Activated T-cell treated with anti-CD3 and anti-CD28 coated beads, Interleukin-2, amount 50 U/mL, for 24 hours (primary cell): Measurements from ENCODE around the gene SIL1.

Source experiments
- DNase-seq: peaks from one replicate; pipeline ENCODE4 v3.0.0-alpha.2; 2020
- H3K27ac Mint-ChIP-seq: 2 replicates; pipeline ENCODE4 v1.8.0; 2020; ENCODE audit warnings: mild to moderate bottlenecking, mixed read lengths
- H3K27me3 Mint-ChIP-seq: 2 replicates; pipeline ENCODE4 v1.8.0; 2020; ENCODE audit warnings: mixed read lengths
- H3K36me3 Mint-ChIP-seq: 2 replicates; pipeline ENCODE4 v1.8.0; 2020; ENCODE audit warnings: low read depth, mixed read lengths
- H3K4me1 Mint-ChIP-seq: 2 replicates; pipeline ENCODE4 v1.8.0; 2020; ENCODE audit warnings: low read depth, mixed read lengths
- H3K4me3 Mint-ChIP-seq: 2 replicates; pipeline ENCODE4 v1.8.0; 2020; ENCODE audit warnings: mild to moderate bottlenecking, moderate library complexity, mixed read lengths
- H3K9me3 Mint-ChIP-seq: 2 replicates; pipeline ENCODE4 v1.8.0; 2020; ENCODE audit warnings: mixed read lengths

The SIL1 gene

DNA sequence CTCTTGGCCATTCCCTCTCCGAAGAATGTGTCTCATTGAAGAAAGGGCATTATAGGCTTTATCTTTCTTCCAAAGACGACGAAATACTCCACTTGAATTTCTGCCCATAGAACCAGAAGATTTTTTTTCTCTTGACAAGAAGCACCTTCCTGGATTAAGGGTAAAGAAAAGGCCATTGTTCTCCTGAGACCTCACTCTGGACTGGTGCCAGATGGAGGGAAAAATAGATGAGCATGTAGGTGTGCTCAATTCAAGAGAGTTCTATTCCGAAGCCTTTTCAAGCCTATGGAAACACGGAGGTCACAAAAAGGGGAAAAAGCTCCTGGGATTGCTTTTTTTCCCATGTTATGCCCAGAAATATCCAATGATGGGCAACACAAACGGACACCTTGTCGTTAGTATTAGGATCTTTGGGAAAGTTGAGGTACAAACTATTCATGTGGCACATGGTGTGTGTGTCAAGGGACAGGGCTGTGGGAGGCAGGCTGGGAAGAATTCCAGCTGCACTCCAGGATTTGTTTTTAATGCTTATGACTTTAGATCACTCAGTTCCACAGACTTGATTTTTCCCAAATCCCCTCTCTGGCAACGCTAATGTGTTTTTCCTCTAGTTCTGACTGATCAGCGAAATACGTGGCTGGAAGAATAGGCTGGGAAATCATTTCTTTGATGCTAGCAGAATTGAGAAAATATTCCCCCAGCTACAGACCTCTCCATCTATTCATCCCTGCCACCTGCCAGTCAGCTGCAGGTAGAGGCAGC lies 89.9 kb downstream of the SIL1 start:
- no peak for DNase-seq
- H3K9me3 Mint-ChIP-seq: peaks cover under 1% of the 10 kb centered on the region
- peaks cover under 1% of the 10 kb centered on the region for H3K36me3 Mint-ChIP-seq

GRCh38 chr5:139105621-139106071 lies 92.5 kb downstream of the SIL1 start:
- H3K9me3 Mint-ChIP-seq: no peaks in the 10 kb centered on the region
- no peaks in the 10 kb centered on the region for H3K27me3 Mint-ChIP-seq
- DNase-seq: no peak
- no peaks in the 10 kb centered on the region for H3K36me3 Mint-ChIP-seq
- H3K27ac Mint-ChIP-seq: no peak overlapping the region
- no peak overlapping the region for H3K4me3 Mint-ChIP-seq
- H3K4me1 Mint-ChIP-seq: no peaks in the 10 kb centered on the region

More for the DNA sequence above, 89.9 kb downstream of the SIL1 start:
- H3K27me3 Mint-ChIP-seq: no peaks in the 10 kb centered on the region
- H3K4me1 Mint-ChIP-seq: no peaks in the 10 kb centered on the region
- H3K4me3 Mint-ChIP-seq: no peak overlapping the region
- H3K27ac Mint-ChIP-seq: no peak overlapping the region

DNA sequence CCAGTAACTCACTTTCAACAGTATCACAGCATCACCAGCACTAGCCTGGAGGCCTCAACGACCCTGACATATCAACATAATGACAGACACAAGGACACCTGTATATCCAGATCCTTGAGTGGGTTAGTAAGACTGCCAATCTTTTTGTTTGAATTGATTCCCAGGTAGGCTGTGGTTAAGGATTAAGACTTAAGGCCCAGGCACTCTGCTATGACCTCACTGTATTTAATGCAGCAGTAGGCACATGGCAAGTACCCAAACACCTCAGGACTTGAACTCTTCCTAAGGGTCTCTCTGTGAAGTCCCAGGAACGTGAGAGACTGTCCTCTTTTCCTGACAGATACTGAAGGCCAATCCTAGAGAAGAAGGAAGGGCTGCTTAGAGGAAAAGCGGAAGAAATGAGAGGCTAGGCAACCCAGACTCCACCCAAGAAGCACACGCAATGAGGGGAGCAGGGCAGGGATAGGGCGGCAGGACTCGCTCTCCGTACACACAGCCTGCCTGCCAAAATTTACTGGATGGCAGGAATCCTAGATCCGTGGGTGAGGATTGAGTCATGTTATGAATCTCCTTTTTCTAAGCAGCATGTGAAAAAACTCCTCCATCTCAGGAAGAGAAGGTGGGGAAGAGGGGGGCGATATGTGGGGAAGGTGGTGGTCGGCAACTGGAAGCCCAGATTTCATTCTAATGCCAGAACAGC lies 93.4 kb downstream of the SIL1 start:
- Mint-ChIP-seq H3K9me3 (no peaks in the 10 kb centered on the region), H3K36me3 (no peaks in the 10 kb centered on the region), H3K4me1 (no peaks in the 10 kb centered on the region), H3K27me3 (no peaks in the 10 kb centered on the region), H3K4me3 (no peak overlapping the region), H3K27ac (peak overlapping the region; percentile 30)
- no peak for DNase-seq

GRCh38 chr5:139103762-139104161 lies 94.4 kb downstream of the SIL1 start:
- Mint-ChIP-seq H3K27ac (no peak overlapping the region), H3K27me3 (no peaks in the 10 kb centered on the region), H3K9me3 (no peaks in the 10 kb centered on the region), H3K4me3 (no peak overlapping the region), H3K36me3 (no peaks in the 10 kb centered on the region), H3K4me1 (no peaks in the 10 kb centered on the region)
- no peak for DNase-seq

- Mint-ChIP-seq H3K27ac (no peak overlapping the region), H3K4me1 (no peaks in the 10 kb centered on the region), H3K36me3 (no peaks in the 10 kb centered on the region), H3K4me3 (no peak overlapping the region), H3K9me3 (no peaks in the 10 kb centered on the region), H3K27me3 (no peaks in the 10 kb centered on the region)
- DNase-seq: no peak
Measured at GRCh38 chr5:139100825-139101224, 97.3 kb downstream of the SIL1 start.

DNA sequence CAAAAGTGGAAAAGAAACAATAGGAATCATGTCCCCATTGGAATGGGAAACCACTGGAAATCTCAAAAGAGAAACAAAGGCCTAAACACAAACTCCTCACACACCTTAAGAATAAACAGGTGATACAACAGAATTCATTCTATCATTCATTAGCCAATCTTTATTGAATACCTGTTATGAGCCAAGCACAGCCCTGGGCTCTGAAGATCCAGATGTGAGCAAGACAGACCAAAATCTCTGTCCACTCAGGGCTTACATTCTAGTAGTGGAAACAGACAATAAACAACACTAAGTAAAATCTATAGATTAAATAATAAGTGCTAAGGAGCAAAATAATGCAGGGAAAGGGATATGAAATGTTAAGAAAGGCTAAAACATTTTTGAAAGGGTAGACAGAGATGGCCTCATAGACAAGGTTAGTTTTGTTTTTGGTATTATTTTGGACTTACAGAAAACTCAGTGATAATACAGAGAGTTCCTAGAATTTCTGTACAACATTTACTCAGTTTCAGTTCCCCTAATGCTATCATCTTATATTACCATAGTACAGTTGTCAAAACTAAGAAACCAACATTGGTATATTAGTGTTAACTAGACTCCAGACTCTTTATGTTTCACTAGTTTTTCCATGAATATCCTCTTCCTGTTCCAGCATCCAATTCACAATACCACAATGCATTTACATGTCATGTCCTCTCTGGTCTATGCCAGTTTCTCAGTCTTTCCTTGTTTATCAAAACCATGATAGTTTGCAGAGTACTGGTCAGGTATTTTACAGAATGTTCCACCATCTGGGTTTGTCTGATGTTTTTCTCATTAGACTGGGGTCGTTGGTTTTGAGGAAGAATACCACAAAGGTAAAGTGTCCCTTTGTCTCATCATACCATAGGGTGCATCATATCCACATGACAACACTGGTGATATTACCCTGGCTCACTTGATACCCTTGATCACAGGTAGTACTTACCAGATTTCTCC lies 103.7 kb downstream of the SIL1 start:
- DNase-seq: no peak
- H3K4me3 Mint-ChIP-seq: no peak overlapping the region

DNA sequence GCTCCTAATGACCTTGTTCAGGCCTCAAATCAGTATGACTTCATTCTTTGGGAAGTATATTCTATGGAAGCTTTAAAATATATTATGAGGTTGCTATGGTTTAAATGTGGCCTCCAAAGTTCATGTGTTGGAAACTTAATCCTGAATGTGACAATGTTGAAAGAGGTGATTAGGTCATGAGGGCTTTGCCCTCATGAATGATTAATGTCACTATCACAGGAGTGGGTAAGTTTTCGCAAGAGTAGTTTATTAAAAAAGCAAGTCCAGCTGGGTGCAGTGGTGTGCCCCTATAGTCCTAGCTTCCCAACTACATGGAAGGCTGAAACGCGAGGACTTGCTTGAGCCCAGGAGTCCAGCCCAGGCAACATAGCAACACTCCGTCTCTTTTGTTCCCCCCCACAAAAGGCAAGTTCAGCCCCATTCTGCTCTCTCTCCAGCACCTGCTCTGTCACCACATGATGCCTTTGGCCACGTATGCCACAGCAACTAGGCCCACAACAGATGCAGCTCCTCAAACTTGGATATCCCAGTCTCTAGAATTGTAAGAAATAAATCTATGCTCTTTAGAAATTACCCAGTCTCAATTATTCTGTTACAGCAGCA lies 105.3 kb downstream of the SIL1 start:
- Mint-ChIP-seq H3K4me1 (peaks cover 27% of the 10 kb centered on the region), H3K36me3 (no peaks in the 10 kb centered on the region), H3K27me3 (no peaks in the 10 kb centered on the region), H3K27ac (no peak overlapping the region), H3K4me3 (no peak overlapping the region), H3K9me3 (no peaks in the 10 kb centered on the region)
- DNase-seq: no peak

More for the DNA sequence above, 103.7 kb downstream of the SIL1 start:
- H3K27me3 Mint-ChIP-seq: no peaks in the 10 kb centered on the region
- H3K27ac Mint-ChIP-seq: peak overlapping the region; percentile 75
- peaks cover 16% of the 10 kb centered on the region for H3K4me1 Mint-ChIP-seq
- H3K9me3 Mint-ChIP-seq: no peaks in the 10 kb centered on the region
- H3K36me3 Mint-ChIP-seq: no peaks in the 10 kb centered on the region

GRCh38 chr5:139091439-139092156 lies 106.6 kb downstream of the SIL1 start:
- Mint-ChIP-seq H3K36me3 (peaks cover 2% of the 10 kb centered on the region), H3K27ac (no peak overlapping the region), H3K4me1 (peaks cover 28% of the 10 kb centered on the region), H3K4me3 (no peak overlapping the region), H3K27me3 (no peaks in the 10 kb centered on the region), H3K9me3 (no peaks in the 10 kb centered on the region)
- DNase-seq: no peak

GRCh38 chr5:139090581-139090980 lies 107.6 kb downstream of the SIL1 start:
- no peak overlapping the region for H3K4me3 Mint-ChIP-seq

GRCh38 chr5:139088024-139088423 lies 110.1 kb downstream of the SIL1 start:
- H3K9me3 Mint-ChIP-seq: peaks cover 5% of the 10 kb centered on the region
- no peaks in the 10 kb centered on the region for H3K27me3 Mint-ChIP-seq
- peaks cover 13% of the 10 kb centered on the region for H3K36me3 Mint-ChIP-seq
- DNase-seq: no peak
- peaks cover 15% of the 10 kb centered on the region for H3K4me1 Mint-ChIP-seq
- peak overlapping the region; percentile 34 for H3K27ac Mint-ChIP-seq
- no peak overlapping the region for H3K4me3 Mint-ChIP-seq

More at GRCh38 chr5:139090581-139090980, 107.6 kb downstream of the SIL1 start:
- Mint-ChIP-seq H3K4me1 (peaks cover 28% of the 10 kb centered on the region), H3K27ac (no peak overlapping the region), H3K9me3 (peaks cover under 1% of the 10 kb centered on the region), H3K27me3 (no peaks in the 10 kb centered on the region), H3K36me3 (peaks cover 4% of the 10 kb centered on the region)
- DNase-seq: no peak

DNA sequence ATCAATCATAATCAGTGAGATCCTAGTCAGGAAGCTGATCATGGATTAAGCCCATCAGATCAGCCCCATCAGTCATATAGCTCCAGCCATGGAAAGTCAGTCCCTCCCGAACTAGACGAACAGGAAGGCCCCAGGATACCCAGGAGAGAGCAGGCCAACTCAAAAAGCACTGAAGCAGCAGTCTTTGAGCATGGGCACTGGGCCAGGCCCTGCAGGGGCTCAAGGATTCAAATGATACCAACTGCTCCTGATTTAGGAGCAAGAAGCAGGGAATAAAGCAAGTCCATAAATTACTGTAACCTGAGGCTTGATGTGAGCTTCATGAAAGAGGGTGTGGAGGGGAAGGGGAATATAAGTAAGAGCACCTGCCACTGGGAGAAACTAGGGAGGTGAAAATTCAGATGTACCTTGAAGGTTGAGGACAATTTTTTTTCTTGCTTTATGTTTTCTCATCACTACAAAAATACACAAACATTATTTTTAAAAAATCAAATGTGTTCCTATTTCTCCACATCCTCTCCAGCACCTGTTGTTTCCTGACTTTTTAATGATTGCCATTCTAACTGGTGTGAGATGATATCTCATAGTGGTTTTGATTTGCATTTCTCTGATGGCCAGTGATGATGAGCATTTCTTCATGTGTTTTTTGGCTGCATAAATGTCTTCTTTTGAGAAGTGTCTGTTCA lies 115.2 kb downstream of the SIL1 start:
- peaks cover 13% of the 10 kb centered on the region for H3K36me3 Mint-ChIP-seq
- no peak for DNase-seq
- H3K4me1 Mint-ChIP-seq: peaks cover 9% of the 10 kb centered on the region
- no peaks in the 10 kb centered on the region for H3K27me3 Mint-ChIP-seq
- peaks cover 5% of the 10 kb centered on the region for H3K9me3 Mint-ChIP-seq
- no peak overlapping the region for H3K27ac Mint-ChIP-seq
- H3K4me3 Mint-ChIP-seq: no peak overlapping the region

DNA sequence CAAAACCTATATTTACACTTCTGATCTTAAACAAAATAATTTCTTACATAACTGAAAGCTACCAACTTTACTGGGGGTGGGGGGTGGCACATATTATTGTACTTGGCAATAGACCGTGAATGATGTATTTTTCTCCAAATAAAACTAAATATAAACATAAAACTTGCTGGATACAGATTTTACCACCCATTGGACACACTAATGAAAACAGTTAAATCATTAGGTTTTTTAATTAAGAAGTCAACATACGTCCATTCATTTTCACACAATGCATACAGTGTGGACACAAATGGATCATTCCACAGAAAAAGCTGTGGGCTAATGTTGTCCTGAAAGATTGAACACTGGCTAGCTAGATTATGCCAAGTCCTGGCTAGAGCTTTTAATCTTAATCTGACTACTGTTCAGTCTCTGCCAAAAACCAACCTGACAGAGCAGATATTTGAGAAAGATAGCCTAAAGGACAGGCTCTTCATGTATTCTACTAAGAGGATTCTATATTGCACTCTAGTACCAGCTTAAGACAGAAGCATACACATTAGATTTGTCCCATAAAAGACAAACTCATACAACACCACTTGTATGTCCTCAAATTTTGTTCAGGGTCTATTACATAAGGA lies 118.1 kb downstream of the SIL1 start:
- no peak overlapping the region for H3K4me3 Mint-ChIP-seq
- H3K36me3 Mint-ChIP-seq: peaks cover 4% of the 10 kb centered on the region
- no peak overlapping the region for H3K27ac Mint-ChIP-seq
- no peaks in the 10 kb centered on the region for H3K9me3 Mint-ChIP-seq
- peaks cover 7% of the 10 kb centered on the region for H3K4me1 Mint-ChIP-seq
- DNase-seq: no peak
- H3K27me3 Mint-ChIP-seq: no peaks in the 10 kb centered on the region
